Lower leg skin (tissue), 3 donors: ENCODE results near the gene ZNF608.

Source experiments
- POLR2A ChIP-seq, 2 donors: fragments of 450-650 bp; IDR thresholded peaks; one replicate each; pipeline ENCODE4 v1.6.1; 2016 to 2017; ENCODE audit warnings: antibody characterized with exemption in 2 of 2, mild to moderate bottlenecking in 1 of 2, moderate library complexity in 1 of 2
- TF ChIP-seq, protein P1 (sequence below), 3 donors: fragments of 450-650 bp; IDR thresholded peaks; one replicate each; pipeline ENCODE4 v1.5.1; 2016; ENCODE audit warnings: antibody characterized with exemption in 3 of 3, mild to moderate bottlenecking in 3 of 3, moderate library complexity in 2 of 3

DNA sequence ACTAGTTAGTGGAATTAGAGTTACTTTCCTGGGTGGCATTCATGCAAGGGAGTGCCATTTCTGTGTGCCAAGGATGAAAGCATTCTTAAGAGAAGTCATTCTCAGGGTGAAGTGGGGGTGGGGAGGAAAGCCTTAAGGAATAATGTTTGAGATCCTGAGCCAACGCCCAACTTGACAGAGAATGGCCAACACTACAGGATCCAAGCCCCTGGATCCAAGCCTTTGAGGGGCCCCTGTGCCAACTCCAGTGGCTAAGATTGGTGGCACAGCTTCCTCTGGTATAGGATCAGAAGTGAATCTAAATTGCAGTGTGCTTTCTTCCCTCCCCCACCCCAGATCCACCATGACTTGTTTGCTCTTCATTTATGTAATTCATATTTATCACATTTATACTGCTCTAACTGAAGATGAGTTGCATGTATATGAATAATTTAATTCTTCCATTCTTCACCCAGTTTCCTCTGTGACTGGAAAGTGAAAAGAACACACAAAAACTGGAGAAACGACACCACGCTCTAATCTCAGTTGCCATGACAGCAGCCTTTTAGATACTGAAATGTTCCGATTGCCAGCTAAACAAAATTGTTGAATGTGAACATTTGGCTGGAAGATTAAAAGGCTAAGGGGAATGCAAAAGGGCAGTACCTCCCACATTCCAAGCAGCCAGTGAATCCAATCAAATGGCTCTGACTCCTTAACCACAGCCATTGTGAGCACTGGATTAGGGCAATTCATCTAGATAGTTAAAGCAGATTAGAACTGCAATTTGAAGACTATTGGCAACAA, 4.5 kb downstream of the ZNF608 start:
- TF ChIP-seq POLR2A (IDR thresholded peaks at IDR 0.05), result no peak
- TF ChIP-seq, protein P1, sequence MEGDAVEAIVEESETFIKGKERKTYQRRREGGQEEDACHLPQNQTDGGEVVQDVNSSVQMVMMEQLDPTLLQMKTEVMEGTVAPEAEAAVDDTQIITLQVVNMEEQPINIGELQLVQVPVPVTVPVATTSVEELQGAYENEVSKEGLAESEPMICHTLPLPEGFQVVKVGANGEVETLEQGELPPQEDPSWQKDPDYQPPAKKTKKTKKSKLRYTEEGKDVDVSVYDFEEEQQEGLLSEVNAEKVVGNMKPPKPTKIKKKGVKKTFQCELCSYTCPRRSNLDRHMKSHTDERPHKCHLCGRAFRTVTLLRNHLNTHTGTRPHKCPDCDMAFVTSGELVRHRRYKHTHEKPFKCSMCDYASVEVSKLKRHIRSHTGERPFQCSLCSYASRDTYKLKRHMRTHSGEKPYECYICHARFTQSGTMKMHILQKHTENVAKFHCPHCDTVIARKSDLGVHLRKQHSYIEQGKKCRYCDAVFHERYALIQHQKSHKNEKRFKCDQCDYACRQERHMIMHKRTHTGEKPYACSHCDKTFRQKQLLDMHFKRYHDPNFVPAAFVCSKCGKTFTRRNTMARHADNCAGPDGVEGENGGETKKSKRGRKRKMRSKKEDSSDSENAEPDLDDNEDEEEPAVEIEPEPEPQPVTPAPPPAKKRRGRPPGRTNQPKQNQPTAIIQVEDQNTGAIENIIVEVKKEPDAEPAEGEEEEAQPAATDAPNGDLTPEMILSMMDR (IDR thresholded peaks at IDR 0.05), result no peak
